ENCODE results near the gene MAP4K2.

DNA sequence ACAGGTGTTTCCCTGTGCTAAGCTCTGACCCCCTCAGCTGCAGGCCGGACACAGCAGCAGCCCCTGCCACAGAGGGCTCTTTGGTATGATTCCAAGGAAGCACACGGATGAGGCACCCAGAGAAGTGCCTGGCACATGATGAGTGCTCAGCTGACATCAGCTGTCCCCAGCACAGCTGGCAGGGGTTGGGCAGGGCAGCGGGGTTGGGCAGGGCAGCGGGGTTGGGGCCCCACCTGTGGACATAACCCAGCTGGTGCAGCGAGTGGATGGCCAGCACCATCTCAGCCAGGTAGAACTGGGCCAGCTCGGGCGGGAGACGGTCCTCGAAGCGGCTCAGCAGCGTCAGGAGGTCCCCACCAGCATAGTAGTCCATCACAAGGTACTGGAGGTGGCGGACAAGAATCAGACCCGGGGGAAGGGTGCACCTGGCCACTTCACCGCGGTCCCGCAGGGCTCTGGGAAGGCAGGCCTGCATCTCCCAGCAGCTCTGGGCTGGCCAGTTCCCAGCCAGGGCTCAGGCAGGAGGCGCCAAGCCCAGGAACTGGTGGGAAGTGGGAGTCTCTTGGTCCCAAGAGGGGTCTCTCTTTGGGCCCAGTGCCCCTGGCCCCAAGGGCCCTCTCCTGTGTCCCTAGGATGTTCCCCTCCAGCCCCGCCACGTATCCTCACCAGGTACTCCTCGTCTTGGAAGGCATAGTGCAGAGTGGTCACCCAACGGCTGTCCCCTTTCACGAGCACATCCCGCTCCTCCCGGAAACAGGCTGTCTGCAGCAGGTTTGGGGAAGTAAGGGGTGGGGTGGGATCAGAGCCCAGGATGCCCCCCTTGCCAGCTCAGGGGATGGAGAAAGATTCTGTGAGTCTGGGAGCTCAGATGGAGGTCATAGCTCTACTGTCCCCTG is 37.1 kb upstream of the MAP4K2 start:
- TF ChIP-seq POLR2A (IDR thresholded peaks at IDR 0.05; ENCODE audit: low read depth, low read length) (no peak), POLR2AphosphoS5 (IDR thresholded peaks at IDR 0.05; ENCODE audit: low read depth, low read length) (no peak), TAF1 (IDR thresholded peaks at IDR 0.05; ENCODE audit: low read depth, low read length) (no peak), SPI1 (IDR thresholded peaks at IDR 0.05; ENCODE audit: low read depth, low read length) (no peak), POU2F2 (IDR thresholded peaks at IDR 0.05; ENCODE audit: low read depth, low read length) (no peak)

Data from GM12891 (cell line).